Heart left ventricle (tissue), 13 donors: ENCODE measurements around the gene DMPK.

ENCODE experiments used
- POLR2A ChIP-seq, 2 donors: fragments of 450-650 bp; IDR thresholded peaks; one replicate each; pipeline ENCODE4 v1.6.1; 2017; ENCODE audit warnings: antibody characterized with exemption in 2 of 2, mild to moderate bottlenecking in 2 of 2, moderate library complexity in 2 of 2
- TF ChIP-seq, protein P1 (sequence below), 12 donors: fragments of 200-600 bp; sonication (generic) in 4 of 12; IDR thresholded peaks; one replicate each; pipeline versions ENCODE4 v1.5.0 to v1.8.0; 2018 to 2022; ENCODE audit warnings: antibody characterized with exemption in 12 of 12, mild to moderate bottlenecking in 5 of 12
- donor health status: ischemic (EF 13 %, LVEDD 7.1; RV severe dilation, severe dysfunction).
- donor health status: DM: no; HTN: yes; CAD: no.
- donor health status: DM: no; HTN: no; CAD: no.
- donor health status: ischemic (EF 25% LVEDD 6.9; RV normal size, moderate dysfunction).
- donor health status: ischemic (EF 25% LVEDD 5.7; RV mildly dilated, moderate dysfunction).
- donor health status: ischemic (EF 35%, LVEDD 5.7; RV mildly dilated, moderate dysfunction).
- donor health status: nonischemic (EF 11% LVEDD 7.7; RV severe dilation, severe dysfunction).
- donor health status: DM: yes; HTN: yes; CAD: no.
- donor health status: PGD.
- donor health status: ischemic (EF 29% LVEDD 5.4; RV normal size, mild dysfunction).
- donor health status: nonischemic (EF 23%, LVEDD 6.1; RV moderate dilation, normal function).

DNA sequence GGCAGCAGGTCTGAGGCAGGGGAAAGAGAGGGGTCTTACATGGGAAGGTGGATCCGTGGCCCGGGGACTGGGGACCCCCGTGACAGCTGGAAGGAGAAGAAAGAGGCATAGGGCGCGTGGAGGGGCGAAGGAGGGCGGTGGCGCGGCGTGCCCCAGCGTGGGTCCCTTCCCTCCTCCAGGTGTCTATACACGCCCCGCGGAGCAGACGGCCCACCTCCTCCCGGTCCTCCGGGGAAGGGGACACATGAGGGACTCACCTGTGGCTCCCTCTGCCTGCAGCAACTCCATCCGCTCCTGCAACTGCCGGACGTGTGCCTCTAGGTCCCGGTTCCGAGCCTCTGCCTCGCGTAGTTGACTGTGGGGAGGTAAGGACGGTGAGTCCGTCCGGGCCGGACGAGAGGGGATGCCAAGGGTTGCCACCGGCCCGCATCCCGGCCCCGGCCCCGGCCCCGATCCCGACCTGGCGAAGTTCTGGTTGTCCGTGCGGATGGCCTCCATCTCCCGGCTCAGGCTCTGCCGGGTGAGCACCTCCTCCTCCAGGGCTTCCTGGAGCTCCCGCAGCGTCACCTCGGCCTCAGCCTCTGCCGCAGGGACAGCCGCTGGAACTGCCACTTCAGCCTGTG lies 10.9 kb downstream of the DMPK start:
- TF ChIP-seq, protein P1, sequence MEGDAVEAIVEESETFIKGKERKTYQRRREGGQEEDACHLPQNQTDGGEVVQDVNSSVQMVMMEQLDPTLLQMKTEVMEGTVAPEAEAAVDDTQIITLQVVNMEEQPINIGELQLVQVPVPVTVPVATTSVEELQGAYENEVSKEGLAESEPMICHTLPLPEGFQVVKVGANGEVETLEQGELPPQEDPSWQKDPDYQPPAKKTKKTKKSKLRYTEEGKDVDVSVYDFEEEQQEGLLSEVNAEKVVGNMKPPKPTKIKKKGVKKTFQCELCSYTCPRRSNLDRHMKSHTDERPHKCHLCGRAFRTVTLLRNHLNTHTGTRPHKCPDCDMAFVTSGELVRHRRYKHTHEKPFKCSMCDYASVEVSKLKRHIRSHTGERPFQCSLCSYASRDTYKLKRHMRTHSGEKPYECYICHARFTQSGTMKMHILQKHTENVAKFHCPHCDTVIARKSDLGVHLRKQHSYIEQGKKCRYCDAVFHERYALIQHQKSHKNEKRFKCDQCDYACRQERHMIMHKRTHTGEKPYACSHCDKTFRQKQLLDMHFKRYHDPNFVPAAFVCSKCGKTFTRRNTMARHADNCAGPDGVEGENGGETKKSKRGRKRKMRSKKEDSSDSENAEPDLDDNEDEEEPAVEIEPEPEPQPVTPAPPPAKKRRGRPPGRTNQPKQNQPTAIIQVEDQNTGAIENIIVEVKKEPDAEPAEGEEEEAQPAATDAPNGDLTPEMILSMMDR (IDR thresholded peaks at IDR 0.05) = no peak
- no peak for TF ChIP-seq POLR2A (IDR thresholded peaks at IDR 0.05)
